ENCODE data around the gene MYOM1. TPM values are rescaled to one million over a fixed set of nuclear protein-coding genes. Genes with fewer than 3 reads are reported as not detected.

MYOM1 gene
- polyA plus RNA-seq, 1 donor from 2014 or later = 2.4 TPM

Other genes starting within 250 kb of the MYOM1 start
- 8.8 TPM for gene LPIN2, start 206.8 kb downstream of the MYOM1 start, polyA plus RNA-seq
- gene MYL12A, start 27.8 kb upstream of the MYOM1 start, polyA plus RNA-seq = 1,599 TPM
- gene MYL12B, start 42.2 kb upstream of the MYOM1 start, polyA plus RNA-seq = 637 TPM
- 38.7 TPM for gene TGIF1, start 230.2 kb upstream of the MYOM1 start, polyA plus RNA-seq

All from IgD-negative memory B cell (primary cell).